ENCODE results near the gene YIPF4.

The YIPF4 gene

DNA sequence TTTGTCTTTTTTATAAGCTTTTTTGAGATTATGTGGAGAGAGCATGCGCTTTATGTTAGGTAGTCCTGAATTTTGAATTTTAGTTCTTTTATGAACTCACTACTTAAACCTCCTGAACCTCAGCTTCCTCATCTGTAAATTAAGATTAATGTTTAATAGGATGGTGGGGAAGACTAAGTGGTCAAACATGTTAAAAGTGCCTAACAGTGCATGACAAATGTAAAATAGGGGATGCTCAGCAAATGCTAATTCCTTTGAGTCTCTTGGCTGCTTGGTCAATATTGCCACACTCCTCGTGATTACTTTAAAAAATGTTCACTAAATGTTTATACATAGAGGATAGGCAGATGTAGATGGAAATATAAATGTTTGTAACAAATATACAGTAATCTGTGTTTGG, 85.9 kb downstream of the YIPF4 start:
- no peak for TF ChIP-seq TEAD4 (IDR thresholded peaks at IDR 0.05)
- TF ChIP-seq EP300 (IDR thresholded peaks at IDR 0.05; ENCODE audit: borderline replicate concordance), result no peak
- no peak for TF ChIP-seq ZBTB7A (IDR thresholded peaks at IDR 0.05; ENCODE audit: low read depth)
